Pancreas (tissue), 10 donors: ENCODE results near the gene MGME1. TPM values are rescaled to one million over a fixed set of nuclear protein-coding genes. Genes with fewer than 3 reads are reported as not detected.

ENCODE experiments used
- ATAC-seq, 4 donors: fragments of 200-7000 bp; cut with Tn5 transposase; one replicate each; pipeline versions ENCODE4 v1.8.0 to v1.9.1; 2020; ENCODE audit warnings: mild to moderate bottlenecking in 4 of 4, moderate library complexity in 4 of 4
- DNase-seq, 6 donors: peaks; one replicate each; pipeline ENCODE4 v3.0.0-alpha.2; 2020
- FAIRE-seq: peaks from 2 replicates; lab custom pipeline; 2012; peaks lifted over from hg19 to GRCh38; lab: Jason Lieb, UNC
- H3K27ac ChIP-seq, 4 donors: fragments of 200-600 bp; sonication (generic); 1 replicate in 3 of 4; 2 replicates in 1 of 4; pipeline versions ENCODE4 v1.5.0 to v1.8.0; 2020
- H3K27me3 ChIP-seq, 4 donors: fragments of 200-600 bp; one replicate each; pipeline ENCODE4 v1.8.0; 2021
- H3K36me3 ChIP-seq, 3 donors: fragments of 200-600 bp; sonication (generic) in 1 of 3; one replicate each; pipeline versions ENCODE4 v1.5.0 to v1.8.0; 2020 to 2021
- H3K4me1 ChIP-seq, 3 donors: fragments of 200-600 bp; one replicate each; pipeline ENCODE4 v1.8.0; 2021
- H3K4me3 ChIP-seq, 4 donors: fragments of 200-600 bp; sonication (generic) in 2 of 4; one replicate each; pipeline versions ENCODE4 v1.5.0 to v1.8.0; 2020 to 2021
- H3K9me3 ChIP-seq, 4 donors: fragments of 200-600 bp; one replicate each; pipeline ENCODE4 v1.8.0; 2021
- CTCF ChIP-seq, 4 donors: fragments of 200-600 bp; sonication (generic) in 3 of 4; IDR thresholded peaks; one replicate each; pipeline versions ENCODE4 v1.5.0 to v1.8.0; 2021; ENCODE audit warnings: antibody characterized with exemption in 4 of 4
- WGBS, 2 donors: extraction: QIAGEN DNeasy Blood & Tissue Kit; methylation state at CpG; one replicate each; pipeline ENCODE4 v1.1.7; 2013; 5-methylcytosine and 5-hydroxymethylcytosine counted together
- intact Hi-C, 3 donors: fragments of 100-400 bp; cut with DNase I; formaldehyde crosslinking; loops; one replicate each; pipeline versions ENCODE4 v1.11.1 to v1.14.2; 2022
- polyA plus RNA-seq, 2 donors: library from polyadenylated mRNA; stranded (reverse); fragments of 200-250 nt; gene quantifications; one replicate each; pipeline ENCODE4 v1.2.3, GENCODE V29; 2013
- total RNA-seq, 6 donors: library from RNA; stranded (reverse); fragmentation: NEBNext Ultra II Directional in 4 of 6; extraction: Animal tissue kit (Norgen Biotek cat#: 25700) in 4 of 6; gene quantifications; one replicate each; pipeline versions ENCODE4 v1.2.1 to v1.2.4, GENCODE V29; 2021 to 2023
- donor health status: healthy with polysubstance abuse.
- donor health status: DM: no; HTN: no; CAD: no; lungs with moderate emphysema.
- donor health status: DM: no; HTN: no; CAD: no.
- donor health status: control.
- donor health status: control.
- donor health status: Bipolar disorder and iron deficiency.
- donor health status: DM: yes; HTN: yes; CAD: no.
- donor health status: DM: no; HTN: no; CAD: no.
- donor health status: DM: no; HTN: no; CAD: no.
- donor health status: DM: yes; HTN: yes; CAD: no.

MGME1 gene
- total and polyA plus RNA-seq, 8 donors, result 4.0 to 7.6 (median 6.4) TPM

DNA sequence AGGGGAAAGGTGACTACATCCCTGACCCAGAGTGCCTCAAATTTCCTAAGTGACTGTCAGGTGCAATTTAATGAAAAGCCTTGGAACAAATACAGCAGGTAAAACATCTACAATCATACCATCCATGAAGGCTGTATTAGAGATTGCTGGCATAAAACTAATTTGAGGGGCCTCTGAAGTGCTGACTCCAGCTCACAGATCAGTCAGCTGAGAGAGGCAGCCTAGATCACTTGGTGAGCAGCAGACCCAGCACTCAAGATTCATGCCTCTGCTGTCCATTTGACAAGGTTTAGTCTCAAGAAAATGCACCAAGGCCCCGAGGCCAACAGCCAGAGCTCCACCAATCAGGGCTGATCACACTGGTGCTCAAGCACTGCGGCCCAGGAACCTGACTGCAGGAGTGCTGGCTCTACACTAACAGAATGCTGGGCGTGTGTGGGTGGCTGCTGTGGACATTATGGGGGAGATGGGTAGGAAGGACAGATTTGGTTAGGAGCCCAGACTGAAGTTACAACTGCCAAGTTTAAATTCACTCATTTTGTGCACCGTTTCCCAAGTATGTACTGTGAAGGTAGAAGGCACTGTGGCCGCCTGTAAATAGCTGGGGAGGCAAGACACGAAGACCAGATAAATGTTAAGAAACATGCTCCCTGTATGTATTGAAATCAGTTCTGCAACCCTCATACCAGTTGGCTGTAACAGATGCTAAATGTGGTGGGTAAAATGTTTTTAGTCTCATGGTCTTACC is 28.4 kb upstream of the MGME1 start:
- Histone ChIP-seq H3K27me3 (no peaks in the 10 kb centered on the region), H3K36me3 (peaks cover 0 to 16% (median 3%) of the 10 kb centered on the region in 3 donors), H3K9me3 (no peaks in the 10 kb centered on the region), H3K4me3 (no peak overlapping the region), H3K27ac (no peak overlapping the region), H3K4me1 (peaks cover 0 to 11% (median 10%) of the 10 kb centered on the region in 3 donors)
- 67 to 76% methylated on average over 6 of the region's 6 CpGs for WGBS, 2 donors
- TF ChIP-seq CTCF (IDR thresholded peaks at IDR 0.05), result no peak
- no peak for FAIRE-seq
- no peak for DNase-seq
- no peak for ATAC-seq
- intact Hi-C loops, result no loop called here

- Histone ChIP-seq H3K27me3 (no peaks in the 10 kb centered on the region), H3K27ac (no peak overlapping the region), H3K36me3 (peaks cover 0 to 21% (median 8%) of the 10 kb centered on the region in 3 donors), H3K4me1 (peaks cover 0 to 11% (median 10%) of the 10 kb centered on the region in 3 donors), H3K9me3 (no peaks in the 10 kb centered on the region), H3K4me3 (no peak overlapping the region)
- TF ChIP-seq CTCF (IDR thresholded peaks at IDR 0.05), result no peak
- FAIRE-seq, result no peak
- WGBS, 2 donors, result 90 to 95% methylated on average over 10 of the region's 10 CpGs
- no peak for ATAC-seq
- no peak for DNase-seq
- intact Hi-C loops, result no loop called here
These were observed 27.6 kb upstream of the MGME1 start for GRCh38 chr20:17941087-17941825.

DNA sequence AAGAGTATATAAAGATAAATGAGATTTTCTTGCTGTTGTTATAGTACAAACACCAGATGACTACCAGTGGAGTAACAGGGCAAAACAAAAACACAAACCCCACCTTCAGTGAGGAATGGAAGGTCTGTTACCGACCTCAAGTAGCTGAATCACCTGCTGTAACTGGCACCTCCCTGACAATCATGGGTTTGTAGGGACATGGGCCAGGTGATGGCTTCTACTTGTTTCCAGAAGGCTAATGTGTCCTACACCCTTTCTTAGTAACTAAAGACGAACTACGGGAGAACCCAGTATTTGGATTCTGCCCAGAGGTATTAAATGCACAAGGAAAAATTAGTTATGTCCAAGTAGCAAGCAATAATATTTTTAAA is 27.0 kb upstream of the MGME1 start:
- no peak overlapping the region for H3K27ac ChIP-seq
- FAIRE-seq, result no peak
- intact Hi-C loops, result no loop called here
- no peak for DNase-seq
- no peaks in the 10 kb centered on the region for H3K27me3 ChIP-seq
- no peaks in the 10 kb centered on the region for H3K9me3 ChIP-seq
- TF ChIP-seq CTCF (IDR thresholded peaks at IDR 0.05), result no peak
- WGBS, 2 donors, result 85 to 86% methylated on average over 3 of the region's 3 CpGs
- peaks cover 0 to 11% (median 7%) of the 10 kb centered on the region in 3 donors for H3K4me1 ChIP-seq
- ATAC-seq, result no peak
- no peak overlapping the region for H3K4me3 ChIP-seq
- H3K36me3 ChIP-seq, result peaks cover 0 to 25% (median 10%) of the 10 kb centered on the region in 3 donors

GRCh38 chr20:17943343-17943742 is 25.5 kb upstream of the MGME1 start:
- Histone ChIP-seq H3K4me3 (no peak overlapping the region), H3K4me1 (peaks cover 0 to 6% (median 0%) of the 10 kb centered on the region in 3 donors), H3K9me3 (no peaks in the 10 kb centered on the region), H3K27me3 (no peaks in the 10 kb centered on the region), H3K27ac (no peak overlapping the region), H3K36me3 (peaks cover 0 to 35% (median 19%) of the 10 kb centered on the region in 3 donors)
- TF ChIP-seq CTCF (IDR thresholded peaks at IDR 0.05), result no peak
- 58 to 62% methylated on average over 3 of the region's 3 CpGs for WGBS, 2 donors
- no peak for ATAC-seq
- no peak for DNase-seq
- intact Hi-C loops, result no loop called here
- no peak for FAIRE-seq
